Frontal cortex (tissue), 4 donors: ENCODE measurements around the gene MOXD1. TPM values are rescaled to one million over a fixed set of nuclear protein-coding genes. Genes with fewer than 3 reads are reported as not detected.

Experiments used
- DNase-seq, 2 donors: peaks; one replicate each; pipeline ENCODE4 v3.0.0; 2012; ENCODE audit warnings: low spot score in 2 of 2
- FAIRE-seq: peaks from 2 replicates; lab custom pipeline; 2012; peaks lifted over from hg19 to GRCh38; lab: Jason Lieb, UNC
- total RNA-seq: library from RNA; depleted of rRNA; stranded (reverse); fragments of >200 nt; gene quantifications from one replicate; pipeline ENCODE4 v1.2.3, GENCODE V29; 2014
- donor health status: control.
- donor health status: control.
- donor health status: control.

Gene MOXD1
- total RNA-seq, 1 donor from 2014 or later = 15.9 TPM

DNA sequence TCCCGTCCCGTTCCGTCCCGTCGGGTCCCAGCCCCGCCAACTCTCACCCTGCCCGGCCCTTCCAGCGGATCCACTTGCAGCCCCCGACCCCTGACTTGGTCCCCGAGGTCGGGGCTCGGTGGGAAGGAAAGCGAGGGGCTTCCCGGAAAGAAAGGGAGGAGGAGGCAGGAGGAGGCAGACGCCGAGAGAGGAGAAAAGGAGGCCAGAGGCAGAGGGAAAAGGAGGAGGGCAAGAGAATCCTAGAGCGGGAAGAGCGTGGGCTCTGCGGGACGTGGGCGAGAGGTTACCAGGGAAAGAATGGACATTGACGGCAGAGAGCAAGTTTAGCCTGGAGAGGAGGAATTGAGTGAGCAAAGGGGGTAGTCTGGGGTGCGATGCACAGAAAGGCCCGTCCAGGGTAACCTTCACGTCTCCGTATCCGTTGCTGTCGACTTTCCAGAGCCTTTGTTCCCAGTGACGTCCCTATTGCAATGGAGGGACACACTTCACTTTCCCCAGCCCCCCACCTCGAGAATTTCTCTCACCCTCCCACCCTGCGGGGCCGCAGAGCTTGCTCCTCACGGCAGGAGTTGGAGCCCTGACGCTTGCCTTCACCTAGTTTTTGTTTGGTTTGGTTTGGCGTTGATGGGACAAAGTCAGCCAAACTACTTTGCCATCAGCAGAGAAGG lies 477 bp upstream of the MOXD1 start:
- no peak for DNase-seq
- no peak for FAIRE-seq

DNA sequence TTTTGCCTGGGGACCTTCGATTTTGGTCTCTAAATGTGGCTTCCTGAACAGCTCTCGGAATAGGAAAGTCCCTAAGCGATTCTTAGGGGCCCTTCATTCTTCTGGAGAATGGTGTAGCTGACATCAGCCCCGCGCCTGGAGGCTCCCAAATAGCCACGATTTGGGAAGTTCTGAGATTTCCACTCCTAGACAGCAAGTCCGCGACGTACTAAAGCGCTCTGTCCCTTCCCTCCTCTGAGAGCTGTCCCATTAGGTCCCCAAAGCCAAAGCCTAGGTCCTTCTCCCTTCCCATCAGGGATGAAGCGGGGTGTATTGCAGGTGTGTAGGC lies 756 bp downstream of the MOXD1 start:
- FAIRE-seq = no peak
- no peak for DNase-seq

DNA sequence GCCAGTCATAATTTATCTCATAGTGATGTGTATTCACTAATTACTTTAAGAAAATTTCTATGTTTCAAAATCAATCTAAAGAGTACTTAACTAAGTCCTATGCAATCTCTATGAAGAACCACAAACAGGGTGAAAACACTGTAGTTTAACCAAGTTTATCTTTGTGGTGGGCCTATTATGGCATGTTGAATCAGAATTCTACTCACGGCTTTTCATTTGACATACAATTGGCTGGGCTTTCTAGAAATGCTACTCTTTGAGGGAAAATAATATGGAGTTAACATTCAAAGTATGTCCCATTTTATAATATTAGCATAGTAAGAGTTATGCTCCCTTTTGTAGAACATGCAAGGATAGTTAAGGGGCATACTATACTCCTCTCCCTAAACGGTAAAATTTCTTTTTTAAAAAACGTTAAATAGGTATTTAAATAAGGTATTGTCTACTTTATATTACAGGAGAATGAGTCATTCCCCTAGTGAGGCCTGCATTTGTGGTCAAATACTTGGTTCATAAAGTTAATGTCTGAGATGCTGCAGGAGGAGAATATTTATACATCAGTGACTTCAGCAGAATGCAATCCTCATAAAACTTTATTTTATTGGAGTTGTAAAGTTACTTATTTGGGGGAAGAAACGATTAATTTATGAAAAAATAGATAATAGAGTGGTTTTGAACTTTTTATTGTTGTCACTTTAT lies 1.8 kb downstream of the MOXD1 start:
- FAIRE-seq (no peak), DNase-seq (no peak)

DNA sequence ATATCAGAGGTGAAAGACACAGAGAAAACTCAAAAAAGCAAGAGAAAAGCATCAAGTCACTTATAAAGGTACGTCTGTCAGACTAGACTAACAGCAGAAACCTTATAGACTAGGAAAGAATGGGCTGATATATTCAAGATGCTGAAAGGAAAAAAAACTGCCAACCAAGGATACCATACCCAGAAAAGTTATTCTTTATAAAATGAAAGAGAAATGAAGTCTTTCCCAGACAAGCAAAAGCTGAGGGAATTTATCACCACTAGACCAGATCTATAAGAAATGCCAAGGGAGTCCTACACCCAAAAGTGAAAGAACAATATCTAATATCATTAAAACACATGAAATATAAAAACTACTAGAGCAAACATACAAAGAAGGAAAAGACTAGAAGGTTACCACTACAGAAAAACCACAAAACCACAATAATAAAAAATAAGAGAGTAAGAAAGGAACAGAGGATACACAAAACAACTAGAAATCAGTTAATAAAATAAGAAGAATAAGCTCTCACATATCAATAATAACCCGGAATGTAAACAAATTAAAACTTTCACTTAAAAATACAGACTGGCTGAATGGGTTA lies 6.2 kb downstream of the MOXD1 start:
- DNase-seq (no peak), FAIRE-seq (no peak)

DNA sequence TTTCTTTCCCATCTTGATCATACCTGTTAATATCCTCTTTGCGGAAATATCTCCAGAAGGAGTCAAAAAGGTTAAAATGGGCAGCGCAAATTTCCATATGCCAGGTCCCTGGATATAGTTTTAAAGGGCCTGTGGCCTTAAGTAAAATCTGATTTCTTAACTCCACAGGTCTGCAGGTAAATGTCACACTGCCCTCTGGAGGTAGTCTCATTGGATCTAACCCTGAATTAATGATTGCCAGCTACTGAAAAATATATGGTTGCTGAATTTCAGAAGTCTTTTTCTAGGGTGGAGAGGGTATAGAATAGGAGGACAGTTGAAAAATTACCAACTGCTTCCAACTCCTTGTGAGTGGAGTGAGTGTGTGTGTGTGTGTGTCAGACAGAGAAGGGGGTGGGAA lies 8.5 kb downstream of the MOXD1 start:
- no peak for FAIRE-seq

DNA sequence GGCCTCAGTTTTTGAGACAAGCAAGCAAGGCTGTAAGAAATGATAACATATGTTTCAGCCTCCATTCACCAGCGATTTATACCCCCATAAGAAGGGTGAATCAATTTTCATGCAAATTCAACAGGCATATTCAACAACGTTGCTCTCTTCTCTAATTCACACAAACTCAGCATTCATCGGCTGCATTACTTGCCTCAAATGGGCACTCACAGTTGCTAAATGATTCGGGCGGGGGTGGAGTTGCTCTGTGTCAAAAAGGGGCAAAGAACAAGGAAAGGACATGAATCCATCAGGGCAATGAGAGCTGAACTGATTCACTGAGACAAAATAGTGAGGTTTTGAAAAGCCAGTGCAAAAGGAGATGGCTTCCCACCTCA lies 9.0 kb downstream of the MOXD1 start:
- no peak for FAIRE-seq
- no peak for DNase-seq

More for the DNA sequence above, 8.5 kb downstream of the MOXD1 start:
- no peak for DNase-seq

DNA sequence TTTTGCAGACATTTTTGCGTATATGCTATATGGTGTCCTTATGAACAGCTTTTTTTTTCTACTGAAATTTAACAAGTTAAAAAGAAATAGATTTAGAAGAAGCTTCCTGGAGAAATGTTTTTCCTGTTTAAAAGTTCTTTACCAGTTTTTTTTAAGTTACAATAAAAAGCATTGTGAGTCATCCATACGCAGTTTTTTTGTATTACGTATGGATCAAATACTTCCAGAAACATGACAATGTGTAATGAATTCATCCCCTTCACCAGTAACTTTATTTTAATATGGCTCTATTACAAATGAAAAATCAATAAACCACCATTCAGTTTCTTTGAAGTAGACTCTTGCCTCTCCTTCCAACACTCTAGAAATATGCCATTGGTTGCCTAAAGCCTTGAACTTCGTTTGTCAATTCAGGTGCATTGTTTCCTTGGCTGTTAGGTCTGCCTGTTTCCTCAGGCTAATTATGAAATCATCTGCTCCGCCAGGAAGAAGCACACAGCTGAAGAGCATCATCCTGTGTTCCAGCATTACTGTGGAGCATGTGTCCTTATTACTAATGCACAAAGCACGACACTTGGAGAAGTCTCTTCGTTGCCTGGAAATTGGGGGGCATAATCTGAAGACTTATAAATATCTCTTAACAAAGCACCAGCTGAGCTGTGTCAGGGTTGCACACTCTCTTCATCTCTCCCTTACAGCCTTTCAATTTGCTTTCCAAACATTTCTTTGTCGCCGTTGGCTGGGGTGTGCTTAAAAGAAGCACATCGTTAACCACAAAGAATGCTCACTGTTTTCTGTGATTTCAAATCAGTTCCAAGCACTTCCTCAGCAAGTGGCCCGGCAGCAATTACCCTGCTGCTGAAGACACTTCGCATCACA lies 9.6 kb downstream of the MOXD1 start:
- DNase-seq = no peak
- FAIRE-seq = no peak

DNA sequence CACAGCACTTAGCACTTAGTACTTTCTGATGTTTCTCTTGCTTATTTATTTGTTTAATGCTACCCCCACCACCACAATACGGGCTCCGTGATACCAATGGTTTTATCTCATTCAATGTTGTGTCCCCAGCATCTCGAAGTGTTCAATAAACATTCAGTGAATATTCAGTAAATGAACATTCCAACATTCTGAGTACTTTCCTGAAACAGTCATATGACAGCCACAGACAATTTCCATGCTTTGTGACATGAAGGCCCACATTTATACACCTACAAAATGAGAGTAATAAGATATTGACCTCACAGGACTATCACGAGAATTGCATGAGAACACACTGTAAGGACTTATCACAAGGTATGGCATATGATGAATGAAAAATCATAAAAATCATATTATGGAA lies 10.8 kb downstream of the MOXD1 start:
- DNase-seq (no peak), FAIRE-seq (no peak)

DNA sequence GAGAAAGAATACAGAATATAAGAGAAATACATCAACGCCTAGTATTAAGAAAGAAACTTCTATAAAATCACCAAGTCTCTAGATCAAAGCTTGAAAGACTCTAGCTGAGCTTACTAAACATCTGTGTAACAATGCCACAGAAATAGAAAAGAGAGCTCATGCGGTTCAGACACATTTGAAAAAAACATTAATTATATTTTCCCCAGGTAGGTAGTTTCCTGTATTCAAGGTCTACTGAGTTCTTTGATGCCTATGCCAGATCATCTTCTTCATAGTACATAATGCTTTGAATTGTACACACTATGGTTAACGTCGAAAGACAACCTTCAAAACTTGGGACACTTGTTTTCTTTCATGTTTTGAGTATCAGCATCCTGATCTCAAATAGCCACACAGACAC lies 11.3 kb downstream of the MOXD1 start:
- FAIRE-seq (no peak), DNase-seq (no peak)

DNA sequence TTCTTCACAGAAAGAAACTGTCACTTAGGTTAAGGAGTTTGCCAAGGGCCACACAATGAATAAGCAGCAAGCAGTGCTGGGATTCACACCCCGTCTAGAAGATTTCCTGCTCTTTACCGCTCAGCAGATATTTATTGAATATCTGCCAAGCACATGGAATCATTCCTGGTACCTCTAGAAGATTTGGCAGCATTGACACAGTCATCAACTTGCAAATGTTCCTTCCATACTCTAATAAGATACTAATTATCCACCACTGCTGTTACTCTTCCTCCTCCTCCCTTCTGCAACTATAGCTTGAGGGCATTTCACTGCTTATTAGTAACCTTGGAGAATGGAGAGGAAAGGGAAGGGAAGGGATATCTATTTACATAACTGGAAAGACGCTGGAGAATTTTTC lies 13.0 kb downstream of the MOXD1 start:
- no peak for DNase-seq

DNA sequence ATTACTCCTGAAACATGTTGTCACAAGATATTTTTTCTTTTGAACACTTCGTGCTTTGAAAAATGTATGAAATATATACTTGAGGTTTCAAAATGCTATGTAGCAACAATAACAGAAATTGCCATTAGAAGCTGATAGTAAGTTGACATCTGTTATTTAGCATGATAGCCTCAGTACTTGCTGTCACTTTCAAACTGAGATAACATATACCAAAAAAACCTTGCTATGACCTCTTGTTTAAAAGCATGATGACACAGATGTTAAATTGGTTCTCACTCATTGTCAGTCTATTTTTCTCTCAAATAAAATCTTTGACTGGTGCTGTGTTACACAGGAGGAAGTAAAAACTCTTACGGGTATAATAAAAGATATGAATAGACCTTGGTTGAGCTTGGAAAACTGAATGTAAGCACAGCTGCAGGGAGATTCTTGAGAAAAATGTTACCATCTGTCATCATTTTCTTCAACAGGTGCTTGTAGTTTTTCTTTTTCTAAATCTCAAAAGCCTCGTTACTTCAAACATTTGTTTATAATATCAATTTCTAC lies 18.6 kb downstream of the MOXD1 start:
- no peak for FAIRE-seq
- no peak for DNase-seq

More for the DNA sequence above, 13.0 kb downstream of the MOXD1 start:
- FAIRE-seq = no peak

DNA sequence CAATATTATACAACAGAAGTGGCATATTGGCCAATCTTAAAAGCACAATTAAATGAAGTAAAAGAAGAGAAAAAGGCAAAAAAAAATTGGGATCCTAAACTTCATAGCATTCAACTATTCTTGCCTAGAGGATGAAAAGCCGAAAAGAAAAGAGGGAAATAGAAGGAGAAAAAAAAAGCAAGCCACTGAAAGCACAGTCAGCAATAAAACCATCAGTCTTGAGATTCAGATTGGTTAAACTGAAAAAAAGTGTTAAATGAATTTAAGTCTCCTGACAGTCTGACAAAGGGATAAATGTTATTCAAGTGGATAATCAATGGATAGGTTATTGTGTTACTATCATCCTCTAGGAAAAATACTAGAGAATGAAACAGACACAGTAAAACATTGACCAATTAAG lies 19.9 kb downstream of the MOXD1 start:
- FAIRE-seq (no peak), DNase-seq (no peak)

DNA sequence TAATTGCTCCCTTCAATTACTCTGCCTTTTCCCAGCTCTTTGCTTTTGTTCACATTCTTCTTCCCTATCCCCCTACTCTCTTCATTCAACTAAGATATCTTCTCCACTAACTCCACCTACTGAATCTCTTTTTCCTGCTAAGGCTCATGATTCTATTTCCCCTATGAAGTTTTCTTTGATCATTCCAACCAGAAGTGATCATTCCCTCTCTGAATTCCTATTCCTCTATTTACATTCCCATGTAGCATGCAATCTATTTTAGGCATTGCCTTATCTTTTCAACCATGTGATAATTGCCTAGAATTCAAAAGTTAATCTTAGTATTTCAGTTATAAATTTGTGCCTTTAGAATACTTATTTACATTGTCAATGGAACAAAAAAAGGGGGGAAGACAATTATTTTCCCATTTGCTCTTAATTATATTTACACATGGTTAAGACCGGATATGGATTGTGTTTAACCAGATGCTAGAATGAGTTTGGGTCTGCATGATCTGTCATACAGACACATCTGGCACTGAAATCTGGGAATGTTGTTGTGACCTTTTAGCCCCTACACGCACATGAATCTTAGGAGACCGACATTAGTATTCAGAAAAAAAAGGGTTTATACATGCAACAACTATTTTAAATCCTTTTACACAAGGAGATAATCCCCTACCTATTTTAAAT lies 20.8 kb downstream of the MOXD1 start:
- no peak for FAIRE-seq
- DNase-seq = no peak

DNA sequence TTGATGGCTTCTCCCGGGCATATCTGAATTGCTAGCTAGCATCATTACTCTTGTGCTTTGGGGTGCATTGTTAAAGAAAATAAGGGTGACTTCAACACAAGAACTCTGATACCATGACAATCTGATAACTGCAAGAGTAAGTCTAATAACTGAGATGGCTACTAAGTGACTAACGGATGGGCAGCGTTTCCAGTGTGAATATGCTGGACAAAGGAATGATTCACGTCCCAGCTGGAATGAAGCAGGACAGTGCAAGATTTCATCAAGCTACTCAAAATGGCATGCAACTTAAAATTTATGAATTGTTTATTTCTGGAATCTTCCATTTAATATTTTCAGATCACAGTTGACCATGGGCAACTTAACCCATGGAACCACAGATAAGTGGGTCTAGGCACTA lies 31.7 kb downstream of the MOXD1 start:
- DNase-seq (no peak), FAIRE-seq (no peak)

DNA sequence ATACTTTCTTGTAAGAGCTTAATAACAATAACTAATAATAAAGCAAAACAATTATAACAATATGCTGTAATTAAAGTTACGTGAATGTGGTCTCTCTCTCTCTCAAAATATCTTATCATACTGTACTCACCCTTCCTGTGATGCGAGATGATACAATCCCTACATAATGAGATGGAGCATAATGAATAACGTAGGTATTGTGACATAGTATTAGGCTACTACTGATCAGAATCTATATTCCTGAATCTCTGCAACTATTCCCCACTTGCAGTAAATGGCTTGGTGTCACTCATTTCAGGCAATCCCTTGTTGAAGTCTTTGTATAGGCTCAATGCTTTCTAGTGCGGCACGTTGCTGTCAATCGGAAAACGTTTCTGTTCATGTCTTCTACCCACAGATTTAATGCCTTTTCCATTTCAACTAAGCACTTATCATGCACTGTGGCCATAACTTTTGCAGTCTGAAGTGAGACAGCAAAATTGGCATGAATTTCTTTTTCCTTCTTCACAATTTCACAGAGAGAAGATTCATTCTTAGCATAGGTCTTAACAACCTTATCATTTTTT lies 32.3 kb downstream of the MOXD1 start:
- DNase-seq (no peak), FAIRE-seq (no peak)

DNA sequence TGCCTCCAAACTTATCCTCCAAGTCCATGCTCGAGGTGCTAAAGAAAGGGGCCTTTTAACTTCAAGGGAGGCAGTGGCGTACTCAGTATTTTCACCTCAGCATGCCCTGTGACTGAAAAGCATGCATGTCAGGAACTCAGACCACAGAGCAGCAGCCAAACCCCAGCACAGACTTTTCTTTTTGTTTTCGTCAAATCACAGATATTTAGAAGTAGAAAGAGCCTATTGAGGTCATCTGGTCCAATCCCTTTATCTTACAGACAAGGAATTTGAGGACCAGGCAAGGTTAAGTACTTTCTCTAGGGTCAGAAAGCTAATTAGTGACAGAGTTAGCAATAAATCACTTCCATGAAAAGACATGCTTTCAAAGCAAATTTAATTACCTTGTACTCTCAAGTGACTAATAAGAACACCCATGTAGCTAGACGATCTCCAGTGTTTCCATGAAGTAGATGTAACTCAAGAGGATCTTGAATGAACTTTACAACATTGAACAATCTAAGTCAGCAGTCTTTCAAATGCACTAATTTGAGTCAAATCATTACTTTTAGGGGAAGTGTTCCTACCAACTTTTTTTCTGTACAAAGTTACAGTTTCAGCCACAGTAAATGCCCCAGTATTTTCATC lies 35.9 kb downstream of the MOXD1 start:
- no peak for DNase-seq
- no peak for FAIRE-seq

DNA sequence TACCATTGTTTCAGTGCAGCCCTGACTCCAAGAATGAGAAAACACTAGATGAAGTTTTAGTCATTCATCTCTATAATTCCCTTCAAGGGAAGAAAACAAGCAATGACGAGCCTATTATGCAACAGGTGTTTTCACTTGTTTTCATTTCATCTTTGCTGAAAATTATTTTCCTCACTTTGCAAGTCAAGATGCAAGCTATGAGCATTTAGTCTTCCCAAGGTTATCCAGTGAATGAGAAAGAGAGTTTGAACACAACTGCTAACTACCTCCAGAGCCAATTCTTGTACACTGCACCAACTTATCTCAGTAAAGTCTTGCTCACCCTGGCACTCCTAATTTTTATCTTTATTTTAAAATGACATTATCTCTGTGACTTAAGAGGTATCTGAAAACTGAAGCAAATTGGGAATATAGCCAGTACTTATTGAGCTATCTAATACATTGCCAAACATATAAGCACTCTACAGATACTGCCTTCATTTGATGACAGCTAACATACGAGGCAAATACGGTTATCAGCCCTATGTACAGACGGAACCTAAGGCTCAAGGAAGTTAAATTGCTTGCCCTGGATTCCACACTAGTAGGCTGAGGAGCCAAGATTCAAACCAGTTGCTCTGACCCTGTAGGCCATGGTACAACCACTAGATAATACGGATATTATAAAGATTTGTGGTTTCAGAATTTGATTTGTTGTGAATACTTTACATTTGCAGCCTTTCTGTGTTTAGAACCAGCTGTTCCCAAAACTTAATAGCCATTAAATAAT lies 36.8 kb downstream of the MOXD1 start:
- FAIRE-seq (no peak), DNase-seq (no peak)

DNA sequence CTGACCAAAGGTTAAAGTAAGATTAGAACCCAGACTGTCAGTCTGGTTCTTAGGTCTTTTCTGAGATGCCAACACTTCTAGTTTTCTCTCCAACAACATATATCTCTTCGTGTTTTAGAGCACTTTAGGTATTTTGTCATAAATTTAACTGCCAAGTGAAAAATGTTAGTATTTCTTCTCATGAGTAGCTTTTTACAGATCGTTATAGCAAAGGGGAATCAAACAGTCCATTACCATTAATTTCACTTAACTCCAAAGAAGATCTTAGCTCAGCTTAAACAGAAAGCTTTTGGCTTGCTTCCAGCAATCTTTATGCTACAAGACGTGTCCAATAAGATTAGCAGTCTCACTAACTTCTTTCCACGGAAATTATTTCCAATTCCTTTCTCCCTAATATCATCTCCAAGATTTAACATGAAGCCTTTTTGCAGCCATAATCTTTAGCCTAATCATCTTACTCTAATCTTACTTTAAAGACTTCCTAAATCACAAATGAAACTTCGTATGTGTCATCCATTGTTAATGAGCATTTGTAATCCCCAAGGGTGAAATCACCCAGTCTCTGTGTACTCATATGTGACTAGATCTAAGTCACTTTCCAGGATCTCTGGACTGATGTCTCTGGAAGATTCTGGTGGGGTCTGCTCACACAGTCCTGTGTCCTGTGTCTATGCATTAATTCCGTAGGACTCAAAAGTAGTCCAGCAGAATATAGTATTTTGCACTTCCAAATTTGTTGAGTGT lies 38.7 kb downstream of the MOXD1 start:
- no peak for FAIRE-seq
- DNase-seq = no peak
